ENCODE results near the gene HNRNPA0. TPM values are rescaled to one million over a fixed set of nuclear protein-coding genes. Genes with fewer than 3 reads are reported as not detected.

The HNRNPA0 gene
- total and polyA plus RNA-seq, 2 of the 8 experiments (the other 6 are each of a cell fraction or from before 2014, with no cell fraction given) = 22.0 to 71.3 TPM

DNA sequence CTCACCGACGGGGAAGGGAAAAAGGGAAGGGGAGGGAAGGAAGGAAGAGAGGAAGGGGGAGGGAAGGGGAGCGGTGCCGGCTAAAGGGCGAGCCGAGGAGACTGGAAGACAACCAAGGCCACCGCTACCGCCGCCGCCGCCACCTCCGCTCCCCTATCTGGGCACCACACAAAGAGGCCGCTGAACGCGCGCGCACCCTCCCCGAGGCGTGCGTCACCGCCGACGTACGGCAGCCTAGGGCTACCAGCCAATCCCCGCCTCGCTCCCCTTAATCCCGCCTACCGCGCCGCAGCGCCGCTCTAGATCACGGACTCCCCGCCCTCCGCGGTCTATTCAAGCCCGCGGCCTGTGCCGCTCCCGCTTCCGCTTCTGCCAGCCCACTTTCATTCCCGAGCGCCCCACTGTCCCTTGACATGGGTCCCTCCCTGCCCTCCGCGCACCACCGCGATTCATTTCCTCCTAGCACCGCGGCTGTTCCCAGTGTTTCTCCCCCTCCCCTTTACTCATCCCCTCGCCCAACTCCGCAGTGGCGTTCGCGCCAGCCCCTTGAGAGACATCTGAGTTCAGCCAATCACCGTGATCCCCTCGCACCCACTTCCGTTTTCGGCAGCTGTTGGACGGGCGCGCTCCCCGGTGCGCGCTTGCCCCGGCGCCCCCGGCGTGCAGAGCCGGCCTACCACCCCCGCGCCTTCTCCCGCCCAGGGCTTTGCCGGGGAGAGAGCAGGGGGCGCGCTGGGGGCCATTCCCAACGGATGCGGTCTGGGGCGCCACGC, at the start of gene HNRNPA0 (continued):
- TF ChIP-seq FOSL1 (IDR thresholded peaks at IDR 0.05; ENCODE audit: insufficient read depth, low read depth, low read length) = no peak
- peak in 1 of 2 experiments; percentile 54; a peak in 1 of 4 replicates for TF ChIP-seq HDAC2 (IDR thresholded peaks at IDR 0.05; ENCODE audit: borderline replicate concordance in 1 of 2, low read depth in 2 of 2, low read length in 2 of 2)
- TF ChIP-seq, protein P1, sequence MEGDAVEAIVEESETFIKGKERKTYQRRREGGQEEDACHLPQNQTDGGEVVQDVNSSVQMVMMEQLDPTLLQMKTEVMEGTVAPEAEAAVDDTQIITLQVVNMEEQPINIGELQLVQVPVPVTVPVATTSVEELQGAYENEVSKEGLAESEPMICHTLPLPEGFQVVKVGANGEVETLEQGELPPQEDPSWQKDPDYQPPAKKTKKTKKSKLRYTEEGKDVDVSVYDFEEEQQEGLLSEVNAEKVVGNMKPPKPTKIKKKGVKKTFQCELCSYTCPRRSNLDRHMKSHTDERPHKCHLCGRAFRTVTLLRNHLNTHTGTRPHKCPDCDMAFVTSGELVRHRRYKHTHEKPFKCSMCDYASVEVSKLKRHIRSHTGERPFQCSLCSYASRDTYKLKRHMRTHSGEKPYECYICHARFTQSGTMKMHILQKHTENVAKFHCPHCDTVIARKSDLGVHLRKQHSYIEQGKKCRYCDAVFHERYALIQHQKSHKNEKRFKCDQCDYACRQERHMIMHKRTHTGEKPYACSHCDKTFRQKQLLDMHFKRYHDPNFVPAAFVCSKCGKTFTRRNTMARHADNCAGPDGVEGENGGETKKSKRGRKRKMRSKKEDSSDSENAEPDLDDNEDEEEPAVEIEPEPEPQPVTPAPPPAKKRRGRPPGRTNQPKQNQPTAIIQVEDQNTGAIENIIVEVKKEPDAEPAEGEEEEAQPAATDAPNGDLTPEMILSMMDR (IDR thresholded peaks at IDR 0.05; ENCODE audit: control extremely low read depth in 1 of 3, insufficient read depth in 1 of 3, low read depth in 1 of 3, low read length in 3 of 3) = no peak
- peak; percentile 100 for TF ChIP-seq JUND (IDR thresholded peaks at IDR 0.05; ENCODE audit: low read length)
- no peak for TF ChIP-seq BRCA1 (IDR thresholded peaks at IDR 0.05; ENCODE audit: low read depth, low read length)
- TF ChIP-seq EGR1 (IDR thresholded peaks at IDR 0.05; ENCODE audit: borderline replicate concordance, low read depth, low read length) = peak; percentile 81
- peak; percentile 97 to 99 for TF ChIP-seq POLR2A (IDR thresholded peaks at IDR 0.05; ENCODE audit: control extremely low read depth in 1 of 2, low read depth in 2 of 2, low read length in 2 of 2)
- TF ChIP-seq JUN (IDR thresholded peaks at IDR 0.05; ENCODE audit: low read depth, low read length) = 0 out of 2 replicates have a peak, but pooled peaks have one; percentile 20
- TF ChIP-seq POLR2AphosphoS5 (IDR thresholded peaks at IDR 0.05; ENCODE audit: low read depth, low read length) = peak; percentile 98
- no peak for TF ChIP-seq NANOG (IDR thresholded peaks at IDR 0.05; ENCODE audit: insufficient read depth, low read depth, low read length, poor library complexity, severe bottlenecking)
- TF ChIP-seq MAFK (IDR thresholded peaks at IDR 0.05; ENCODE audit: low read depth, low read length) = no peak
- no peak for TF ChIP-seq ZNF274 (IDR thresholded peaks at IDR 0.05; ENCODE audit: borderline replicate concordance, extremely low read depth, low read length)
- no peak for TF ChIP-seq TEAD4 (IDR thresholded peaks at IDR 0.05; ENCODE audit: low read depth, low read length)
- no peak for TF ChIP-seq POU5F1 (IDR thresholded peaks at IDR 0.05; ENCODE audit: low read depth, low read length)
- TF ChIP-seq RAD21 (IDR thresholded peaks at IDR 0.05 in 1 of 2, conservative IDR thresholded peaks at IDR 0.05 in 1 of 2; ENCODE audit: low read depth in 2 of 2, low read length in 2 of 2) = no peak; a peak in 1 of 4 replicates
- TF ChIP-seq CHD2 (IDR thresholded peaks at IDR 0.05; ENCODE audit: low read length) = no peak
- peak; percentile 93 for TF ChIP-seq CREB1 (IDR thresholded peaks at IDR 0.05)
- peak; percentile 60 for TF ChIP-seq ASH2L (IDR thresholded peaks at IDR 0.05; ENCODE audit: low read length)
- TF ChIP-seq TCF12 (IDR thresholded peaks at IDR 0.05; ENCODE audit: low read depth, low read length) = 0 out of 2 replicates have a peak, but pooled peaks have one; percentile 35
- TF ChIP-seq SRF (IDR thresholded peaks at IDR 0.05; ENCODE audit: low read depth, low read length) = no peak
- peak; percentile 100 for TF ChIP-seq TAF1 (IDR thresholded peaks at IDR 0.05; ENCODE audit: low read depth, low read length)
- TF ChIP-seq KDM1A (IDR thresholded peaks at IDR 0.05; ENCODE audit: borderline replicate concordance, low read length) = no peak
- TF ChIP-seq PHF8 (conservative IDR thresholded peaks at IDR 0.05; ENCODE audit: low read depth, low read length) = peak; percentile 90

Data from H1 (cell line).